A549 (cell line): ENCODE data around the gene ZFHX3. TPM values are rescaled to one million over a fixed set of nuclear protein-coding genes. Genes with fewer than 3 reads are reported as not detected.

Experiments used
- ATAC-seq, 2 experiments: fragments of 200-7000 bp in 1 of 2; fragments of >200 bp in 1 of 2; cut with Nextera tagmentation in 1 of 2; cut with Tn5 transposase in 1 of 2; 3 replicates each; pipeline versions ENCODE4 v1.8.0 to v1.9.1; 2018 to 2020; ENCODE audit warnings: mild to moderate bottlenecking in 1 of 2, moderate library complexity in 1 of 2
- CTCF ChIA-PET: fragments of 300-600 bp; sonication (Branson Sonifier 250); formaldehyde crosslinking; extraction: SDS; loops from one replicate; lab custom pipeline; 2021; ENCODE audit warnings: antibody characterized with exemption, inconsistent platforms; lab: Yijun Ruan, JAX
- POLR2A ChIA-PET: fragments of 350-600 bp; formaldehyde crosslinking; extraction: SDS; loops from one replicate; lab custom pipeline; 2021; ENCODE audit warnings: antibody characterized with exemption, inconsistent platforms; lab: Yijun Ruan, JAX
- DNase-seq, 2 experiments: peaks; one replicate each; pipeline versions ENCODE4 v3.0.0 to v3.0.0-alpha.2; 2011 to 2016; ENCODE audit warnings: low read depth in 1 of 2, low spot score in 1 of 2
- FAIRE-seq: peaks from 2 replicates; lab custom pipeline; 2011; peaks lifted over from hg19 to GRCh38; lab: Jason Lieb, UNC
- H3K27ac ChIP-seq, 2 experiments: fragments of >200 bp; sonication (Bioruptor Twin); formaldehyde crosslinking; 3 replicates each; pipeline ENCODE4 v1.5.1; 2016 to 2017
- H3K4me1 ChIP-seq: fragments of >200 bp; sonication (Bioruptor Twin); formaldehyde crosslinking; 3 replicates; pipeline ENCODE4 v1.6.1; 2016
- H3K4me2 ChIP-seq: fragments of >200 bp; sonication (Bioruptor Twin); formaldehyde crosslinking; 3 replicates; pipeline ENCODE4 v1.6.1; 2016
- H3K4me3 ChIP-seq: fragments of >200 bp; sonication (Bioruptor Twin); formaldehyde crosslinking; 3 replicates; pipeline ENCODE4 v1.5.1; 2016
- H3K9me3 ChIP-seq: fragments of >200 bp; sonication (Bioruptor Twin); formaldehyde crosslinking; 3 replicates; pipeline ENCODE4 v1.6.1; 2016
- ATOH8 ChIP-seq: fragments of 250-450 bp; sonication (Bioruptor Pico); IDR thresholded peaks from 2 replicates; pipeline ENCODE4 v1.5.0; 2020; ENCODE audit warnings: low read depth, mild to moderate bottlenecking, moderate library complexity
- BHLHE40 ChIP-seq: IDR thresholded peaks from 2 replicates; pipeline ENCODE4 v1.6.1; 2012; ENCODE audit warnings: low read depth, low read length, inconsistent platforms
- CBX2 ChIP-seq: fragments of 200-600 bp; sonication (generic); IDR thresholded peaks from 2 replicates; pipeline ENCODE4 v1.6.1; 2016; ENCODE audit warnings: low read depth, mild to moderate bottlenecking, borderline replicate concordance
- CBX8 ChIP-seq: fragments of 200-600 bp; sonication (generic); IDR thresholded peaks from 2 replicates; pipeline ENCODE4 v1.6.1; 2016
- CHD2 ChIP-seq: fragments of 150-350 bp; IDR thresholded peaks from 2 replicates; pipeline ENCODE4 v1.6.1; 2014; ENCODE audit warnings: low read length; ENCODE audit not compliant: partially characterized antibody
- CHD4 ChIP-seq: fragments of 200-600 bp; sonication (generic); IDR thresholded peaks from 2 replicates; pipeline ENCODE4 v1.6.1; 2016; ENCODE audit warnings: antibody characterized with exemption, mild to moderate bottlenecking, borderline replicate concordance
- E2F6 ChIP-seq: IDR thresholded peaks from 2 replicates; pipeline ENCODE4 v1.6.1; 2012; ENCODE audit warnings: low read depth, borderline replicate concordance
- EHMT2 ChIP-seq: fragments of 200-600 bp; sonication (generic); IDR thresholded peaks from 2 replicates; pipeline ENCODE4 v1.6.1; 2016; ENCODE audit warnings: antibody characterized with exemption, low read depth, mild to moderate bottlenecking, moderate library complexity
- EP300 ChIP-seq, 2 experiments: fragments of >200 bp; sonication (Bioruptor Twin); formaldehyde crosslinking; IDR thresholded peaks; 2 replicates in 1 of 2; 3 replicates in 1 of 2; pipeline ENCODE4 v1.6.1; 2016 to 2017
- ESRRA ChIP-seq: fragments of 150-350 bp; IDR thresholded peaks from 2 replicates; pipeline ENCODE4 v1.6.1; 2014; ENCODE audit warnings: mild to moderate bottlenecking, low read length, borderline replicate concordance
- FOSB ChIP-seq: fragments of 250-450 bp; sonication (Bioruptor Pico); IDR thresholded peaks from 2 replicates; pipeline ENCODE4 v1.5.0; 2020; ENCODE audit warnings: mild to moderate bottlenecking, moderate library complexity
- FOSL2 ChIP-seq, 2 experiments: fragments of 450-650 bp in 1 of 2; fragments of >200 bp in 1 of 2; sonication (Bioruptor Twin) in 1 of 2; formaldehyde crosslinking; IDR thresholded peaks; 2 replicates each; pipeline versions ENCODE4 v1.5.0 to v1.6.1; 2016 to 2020; ENCODE audit warnings: mild to moderate bottlenecking in 1 of 2, moderate library complexity in 1 of 2
- FOXS1 ChIP-seq: fragments of 250-450 bp; sonication (Bioruptor Pico); IDR thresholded peaks from 2 replicates; pipeline ENCODE4 v1.5.0; 2020; ENCODE audit warnings: mild to moderate bottlenecking, moderate library complexity
- GATA3 ChIP-seq: IDR thresholded peaks from 2 replicates; pipeline ENCODE4 v1.6.1; 2012; ENCODE audit warnings: borderline replicate concordance
- HDAC2 ChIP-seq: fragments of 200-600 bp; sonication (generic); IDR thresholded peaks from 2 replicates; pipeline ENCODE4 v1.6.1; 2016
- HMGXB4 ChIP-seq: fragments of 250-450 bp; sonication (Bioruptor Pico); IDR thresholded peaks from 2 replicates; pipeline ENCODE4 v1.5.0; 2021; ENCODE audit warnings: mild to moderate bottlenecking, moderate library complexity, borderline replicate concordance
- JUNB ChIP-seq: fragments of >200 bp; sonication (Bioruptor Twin); formaldehyde crosslinking; IDR thresholded peaks from 2 replicates; pipeline ENCODE4 v1.6.1; 2016
- KDM1A ChIP-seq: fragments of 200-600 bp; sonication (generic); IDR thresholded peaks from 2 replicates; pipeline ENCODE4 v1.6.1; 2016; ENCODE audit warnings: low read depth, mild to moderate bottlenecking
- PBX3 ChIP-seq: IDR thresholded peaks from 2 replicates; pipeline ENCODE4 v1.6.1; 2012
- POLR2A ChIP-seq: IDR thresholded peaks from 2 replicates; pipeline ENCODE4 v1.6.1; 2012; ENCODE audit warnings: mild to moderate bottlenecking, low read length
- RARB ChIP-seq: fragments of 250-450 bp; sonication (Bioruptor Pico); IDR thresholded peaks from 2 replicates; pipeline ENCODE4 v1.8.0; 2021; ENCODE audit warnings: mild to moderate bottlenecking, moderate library complexity
- RNF2 ChIP-seq: fragments of 200-600 bp; sonication (generic); IDR thresholded peaks from 2 replicates; pipeline ENCODE4 v1.6.1; 2016; ENCODE audit warnings: low read depth, mild to moderate bottlenecking, antibody characterized with exemption, moderate library complexity, borderline replicate concordance
- SREBF2 ChIP-seq: fragments of 450-650 bp; IDR thresholded peaks from 2 replicates; pipeline ENCODE4 v1.6.1; 2014; ENCODE audit warnings: mild to moderate bottlenecking, moderate library complexity
- TFCP2L1 ChIP-seq: fragments of 250-450 bp; sonication (Bioruptor Pico); IDR thresholded peaks from 2 replicates; pipeline ENCODE4 v1.5.0; 2021; ENCODE audit warnings: mild to moderate bottlenecking
- ZC3H11A ChIP-seq: fragments of 450-650 bp; IDR thresholded peaks from 2 replicates; pipeline ENCODE4 v1.6.1; 2014; ENCODE audit warnings: antibody characterized with exemption, mild to moderate bottlenecking
- WGBS: methylation state at CpG from one replicate; pipeline ENCODE4 v1.1.6; 2017; ENCODE audit errors: missing lambda C conversion rate; 5-methylcytosine and 5-hydroxymethylcytosine counted together
- polyA plus RNA-seq, 4 experiments: library from polyadenylated mRNA; depleted of rRNA in 3 of 4; stranded (reverse); fragments of >200 nt; fragmentation: RNase III in 1 of 4; extraction: RNeasy Plus Mini Kit Qiagen cat#74134 plus additional on column Dnase treatment in 1 of 4; gene quantifications; 2 replicates in 3 of 4; 3 replicates in 1 of 4; pipeline ENCODE4 v1.2.3, GENCODE V29; 2011 to 2017

The ZFHX3 gene
- polyA plus RNA-seq, 2 of the 4 experiments (the other 2 are of a cell fraction) = 3.9 to 6.5 TPM

- H3K4me1 ChIP-seq = peaks cover 26% of the 10 kb centered on the region
- ChIA-PET POLR2A (no interaction called here), CTCF (interaction anchor here (0.6 to 5.0 kb wide), 7 partner anchors 12 to 926 kb away, joined by 3 to 90 read pairs (median 9); no protein-coding TSS in a partner anchor)
- FAIRE-seq = no peak
- H3K27ac ChIP-seq = peak overlapping the region; percentile 19 to 38; a peak in 4 of 6 replicates
- no peak overlapping the region for H3K4me3 ChIP-seq
- no peaks in the 10 kb centered on the region for H3K9me3 ChIP-seq
- TF ChIP-seq ESRRA (no peak), HMGXB4 (no peak), ZC3H11A (no peak), EP300 (IDR thresholded peaks at IDR 0.05) (no peak), HDAC2 (no peak), GATA3 (no peak), RNF2 (no peak), CBX8 (no peak), POLR2A (no peak), FOSL2 (IDR thresholded peaks at IDR 0.05) (no peak), FOSL2 (CRISPR knock-in tag; IDR thresholded peaks at IDR 0.05) (no peak), TFCP2L1 (CRISPR knock-in tag) (no peak), ATOH8 (CRISPR knock-in tag) (no peak), SREBF2 (no peak), FOSB (CRISPR knock-in tag) (no peak), CHD2 (no peak)
- ATAC-seq = no peak
- 88% methylated on average over 2 of the region's 2 CpGs for WGBS
- no peak for DNase-seq
- H3K4me2 ChIP-seq = peak overlapping the region; percentile 30; the same call in 2 of the 3 replicates
Measured at GRCh38 chr16:72833969-72834368, 214.0 kb downstream of the ZFHX3 start.

GRCh38 chr16:72833482-72833881, 214.4 kb downstream of the ZFHX3 start:
- Histone ChIP-seq H3K4me3 (no peak overlapping the region), H3K4me1 (peaks cover 26% of the 10 kb centered on the region), H3K9me3 (no peaks in the 10 kb centered on the region), H3K4me2 (peak overlapping the region; percentile 30), H3K27ac (peak overlapping the region; percentile 19 to 38; a peak in 5 of 6 replicates)
- FAIRE-seq (no peak), DNase-seq (peak in 1 of 2 experiments; percentile 33), ATAC-seq (peak; percentile 56 to 64; a peak in 5 of 6 replicates)
- TF ChIP-seq RARB (CRISPR knock-in tag) = no peak
- no peak for TF ChIP-seq BHLHE40
- TF ChIP-seq E2F6 = no peak
- TF ChIP-seq FOXS1 (CRISPR knock-in tag) = no peak
- TF ChIP-seq TFCP2L1 (CRISPR knock-in tag) = no peak
- TF ChIP-seq EHMT2 = no peak
- no peak for TF ChIP-seq PBX3
- no peak for TF ChIP-seq POLR2A
- no peak for TF ChIP-seq CBX2
- TF ChIP-seq ZC3H11A = no peak
- TF ChIP-seq ESRRA = no peak
- no peak for TF ChIP-seq GATA3
- TF ChIP-seq CHD4 = no peak
- no peak for TF ChIP-seq JUNB
- TF ChIP-seq KDM1A = no peak
- 86% methylated on average over 3 of the region's 3 CpGs for WGBS
- ChIA-PET CTCF (interaction anchor here (0.6 to 5.0 kb wide), 40 partner anchors 8 to 1123 kb away, joined by 3 to 90 read pairs (median 5); no protein-coding TSS in a partner anchor), POLR2A (no interaction called here)
